CD4-positive, alpha-beta T cell treated with Interleukin-12 subunit alpha and Interleukin-12 subunit beta, for 1 hour (primary cell): Measurements from ENCODE around the gene PLEKHA6.

ENCODE experiments used
- DNase-seq: peaks from one replicate; pipeline ENCODE4 v3.0.0-alpha.2; 2020

PLEKHA6 gene

DNA sequence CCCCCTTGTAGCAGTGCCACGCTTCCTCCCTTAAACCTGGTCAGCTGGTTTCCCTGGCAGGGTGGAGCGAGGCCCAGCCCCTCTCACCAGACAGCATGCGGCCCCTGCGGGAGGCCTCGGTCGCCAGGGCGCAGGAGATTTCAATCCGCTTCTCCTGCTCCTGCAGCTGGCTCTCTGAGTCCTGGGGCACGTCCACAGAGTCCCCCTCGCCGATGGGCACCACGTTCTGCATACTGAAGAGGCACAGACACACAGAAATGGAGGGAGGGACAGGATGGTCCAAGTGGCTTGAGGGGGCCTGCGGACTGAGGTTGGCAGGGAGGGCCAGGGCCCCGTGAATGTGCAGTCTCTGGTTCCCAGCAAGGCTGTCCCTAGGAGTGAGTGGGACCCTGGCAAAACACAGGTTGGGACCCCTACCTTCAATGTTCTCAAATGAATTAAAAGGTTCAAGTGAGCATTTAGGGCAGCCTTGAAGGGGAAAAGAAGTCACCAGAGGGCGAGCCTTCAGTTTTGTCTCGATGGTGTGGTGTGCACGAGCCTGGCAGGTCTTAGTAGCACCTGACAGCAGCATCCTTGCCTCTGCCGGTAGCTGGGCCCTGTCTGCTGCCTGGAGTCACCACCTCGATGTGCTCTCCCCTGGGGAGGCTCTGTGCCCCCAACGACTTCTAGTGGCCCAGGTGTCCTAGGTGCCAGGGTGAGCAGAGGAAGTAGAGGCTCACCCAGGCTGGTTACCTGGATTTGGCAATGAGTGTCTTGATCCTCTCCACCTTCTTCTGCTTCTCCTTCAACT is 131.5 kb downstream of the PLEKHA6 start:
- no peak for DNase-seq

DNA sequence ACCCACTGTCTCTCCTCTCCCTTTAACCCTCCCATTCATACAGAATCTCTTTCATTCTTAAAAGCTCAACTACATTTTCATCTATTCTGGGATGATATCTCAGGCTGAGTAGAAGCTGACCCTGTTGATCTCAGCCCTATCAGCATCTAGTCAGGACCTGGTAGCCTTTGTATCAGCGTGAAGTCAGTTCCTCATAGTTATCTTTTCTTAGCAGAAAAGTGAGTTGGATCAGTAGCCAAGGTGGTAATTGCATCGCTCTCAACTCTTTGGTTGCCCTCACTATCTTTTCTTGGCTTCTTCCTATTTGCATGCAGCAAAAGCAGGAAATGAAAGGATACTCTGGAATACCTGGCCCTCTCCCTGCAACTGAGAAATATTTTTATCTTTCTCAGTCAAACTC is 132.4 kb downstream of the PLEKHA6 start:
- DNase-seq: no peak

DNA sequence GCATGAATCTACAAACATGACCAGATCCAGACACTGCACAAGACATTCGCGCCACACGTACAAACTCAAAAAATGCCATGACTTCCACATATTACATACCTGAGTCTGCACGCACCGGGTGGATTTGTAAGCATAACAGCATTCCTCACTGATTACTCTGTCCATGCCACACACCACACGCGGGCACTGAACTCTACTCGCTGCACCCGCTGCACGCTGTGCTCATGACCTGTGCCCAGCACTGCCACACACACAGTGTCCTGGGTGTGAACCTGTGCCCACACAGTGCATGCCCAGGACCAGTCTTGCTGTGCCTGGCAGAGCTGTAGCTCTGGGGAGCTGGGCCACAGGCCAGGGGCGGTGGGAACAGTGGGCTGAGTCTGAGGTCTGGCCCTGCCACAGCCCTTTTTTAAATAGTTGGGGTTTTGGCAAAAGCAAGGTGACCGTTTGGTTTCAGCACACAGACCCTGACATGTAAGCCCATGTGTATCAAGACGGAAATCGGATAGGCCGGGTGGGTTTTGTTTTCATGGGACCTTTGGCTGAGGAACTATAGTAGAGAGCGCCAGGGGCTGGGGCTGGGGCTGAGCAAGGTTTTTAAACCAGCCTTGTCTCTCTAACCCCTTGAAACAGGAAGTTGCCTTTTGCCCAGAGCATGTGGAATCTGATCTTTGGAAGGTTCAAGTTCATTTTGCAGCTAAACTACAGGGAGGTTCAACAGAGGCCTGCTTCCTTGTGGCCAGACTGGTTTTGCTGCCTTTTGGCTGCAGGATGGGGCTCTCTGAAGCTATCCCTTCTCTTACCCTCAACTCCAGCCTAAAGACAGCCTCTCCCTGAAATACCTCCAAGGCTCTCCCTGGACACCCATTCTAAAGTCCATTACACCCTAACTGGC is 133.6 kb downstream of the PLEKHA6 start:
- no peak for DNase-seq

DNA sequence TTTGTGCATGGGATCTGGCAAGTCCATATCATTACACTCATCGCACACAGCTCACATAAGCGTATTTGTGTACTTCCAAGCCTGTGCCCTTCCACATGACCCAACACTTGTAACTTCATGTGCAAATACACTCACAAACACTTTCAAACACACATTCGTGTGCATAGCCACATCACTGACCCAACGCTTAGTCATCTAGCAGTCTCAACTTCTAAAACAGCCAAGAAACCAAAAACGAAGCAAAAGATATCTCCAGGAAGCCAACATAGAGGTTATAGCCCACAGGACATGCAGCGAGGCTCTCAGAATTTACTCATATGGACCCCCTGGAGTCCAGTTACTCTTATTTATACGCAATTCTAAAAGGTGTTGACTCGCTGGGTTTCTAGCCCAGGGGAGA is 135.1 kb downstream of the PLEKHA6 start:
- DNase-seq: no peak

DNA sequence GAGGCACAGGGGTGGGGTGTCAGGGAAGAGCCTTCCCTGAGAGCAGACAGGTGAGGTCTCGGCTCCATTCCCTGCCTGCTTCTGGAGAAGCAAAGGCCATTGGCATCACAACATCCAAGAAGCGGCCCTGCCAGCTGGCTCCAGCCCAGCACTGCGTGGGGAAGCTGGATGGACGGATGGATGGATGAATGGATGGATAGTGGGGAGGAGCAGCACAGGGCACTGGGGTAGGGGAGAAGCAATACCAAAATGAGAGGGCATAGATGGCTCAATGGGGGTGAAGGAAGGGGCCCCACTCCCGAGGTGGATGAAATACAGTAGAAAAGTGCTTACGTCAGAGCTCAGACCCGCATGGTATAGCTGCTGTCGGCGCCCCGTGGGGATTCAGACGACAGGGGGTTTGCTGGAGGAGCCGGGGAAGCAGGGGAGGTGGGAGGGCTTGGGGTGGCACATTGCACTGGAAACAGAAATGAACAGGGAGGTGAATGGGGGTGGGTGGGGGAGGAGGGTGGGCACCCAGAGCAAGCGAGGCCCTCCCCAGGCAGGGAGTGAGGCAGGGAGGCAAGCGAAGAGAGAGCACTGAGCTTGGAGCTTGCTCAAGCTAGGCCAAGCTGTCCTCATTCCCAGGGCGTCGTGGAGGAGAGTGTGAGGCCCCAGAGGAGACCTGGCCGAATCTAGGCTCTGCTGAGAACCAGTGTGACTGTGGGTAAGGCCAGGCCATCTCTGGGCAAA is 136.4 kb downstream of the PLEKHA6 start:
- DNase-seq: no peak

DNA sequence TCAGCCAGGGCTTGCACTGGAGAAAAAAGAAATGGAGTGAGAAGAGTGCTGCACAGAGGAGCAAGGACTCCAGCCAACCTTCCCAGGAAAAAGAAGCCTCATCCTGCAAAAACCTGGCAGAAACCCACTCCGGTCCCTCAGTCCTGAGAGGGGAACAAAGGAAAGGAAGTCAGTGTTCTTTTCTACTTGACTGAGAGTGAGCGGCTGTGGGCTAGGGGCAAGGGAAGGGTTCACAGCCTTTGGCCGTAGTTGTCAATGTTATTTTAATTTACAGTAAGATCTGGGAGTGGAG is 137.0 kb downstream of the PLEKHA6 start:
- DNase-seq: no peak

DNA sequence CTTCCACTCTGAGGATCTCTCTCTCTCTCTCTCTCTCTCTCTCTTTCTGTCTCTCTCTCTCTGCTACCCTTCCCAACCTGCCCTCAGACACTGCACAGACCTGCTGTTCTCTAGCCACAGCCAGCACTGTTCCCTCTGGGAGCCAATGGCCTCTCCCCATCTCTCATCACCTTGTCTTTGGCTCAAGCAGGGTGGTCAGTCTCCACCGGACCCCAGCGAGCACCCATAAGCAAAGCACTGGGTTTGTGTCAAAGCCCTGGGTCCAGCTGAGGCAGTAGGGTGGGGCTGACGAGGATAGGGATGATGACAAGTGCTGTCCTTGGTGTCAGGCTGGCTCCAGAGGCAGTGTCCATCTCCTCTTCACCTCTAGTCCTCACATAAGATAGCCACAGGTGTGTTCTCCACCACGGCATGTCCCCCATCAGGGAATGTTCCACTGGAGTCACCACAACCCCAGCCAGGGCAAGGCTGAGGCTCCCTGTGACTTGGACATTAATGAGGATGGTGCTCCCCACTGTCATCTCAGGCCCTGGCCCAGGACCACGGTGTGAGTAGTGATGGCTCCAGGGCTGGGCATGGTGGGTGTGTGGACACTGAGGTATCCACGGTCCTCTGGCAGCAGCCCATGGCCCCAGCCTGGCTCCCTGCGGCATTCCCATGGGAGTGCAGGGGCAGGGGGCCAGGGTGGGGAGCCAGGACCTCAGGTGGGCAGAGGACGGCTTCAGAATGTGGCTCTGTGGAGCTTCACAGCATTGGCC is 137.5 kb downstream of the PLEKHA6 start:
- DNase-seq: no peak

DNA sequence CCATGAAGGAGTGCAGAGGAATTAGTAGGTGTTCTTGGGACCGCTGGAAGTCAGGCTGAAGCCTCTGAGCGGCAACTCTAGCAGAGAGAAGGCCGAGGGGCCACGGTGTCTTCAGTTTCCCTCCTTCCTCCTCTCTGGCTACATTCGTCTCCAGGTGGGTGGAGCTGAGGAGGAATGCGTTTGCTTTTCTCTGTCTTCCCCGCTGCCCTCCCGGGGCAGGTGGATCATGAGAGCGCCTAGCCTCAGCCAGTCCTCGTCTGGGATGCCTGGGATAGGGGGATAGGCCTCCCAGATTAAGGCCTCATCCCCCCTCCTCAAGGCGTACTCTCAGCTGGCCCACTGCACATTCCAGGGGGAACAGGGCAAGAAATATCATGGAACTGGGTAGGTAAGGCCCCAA is 138.5 kb downstream of the PLEKHA6 start:
- no peak for DNase-seq

DNA sequence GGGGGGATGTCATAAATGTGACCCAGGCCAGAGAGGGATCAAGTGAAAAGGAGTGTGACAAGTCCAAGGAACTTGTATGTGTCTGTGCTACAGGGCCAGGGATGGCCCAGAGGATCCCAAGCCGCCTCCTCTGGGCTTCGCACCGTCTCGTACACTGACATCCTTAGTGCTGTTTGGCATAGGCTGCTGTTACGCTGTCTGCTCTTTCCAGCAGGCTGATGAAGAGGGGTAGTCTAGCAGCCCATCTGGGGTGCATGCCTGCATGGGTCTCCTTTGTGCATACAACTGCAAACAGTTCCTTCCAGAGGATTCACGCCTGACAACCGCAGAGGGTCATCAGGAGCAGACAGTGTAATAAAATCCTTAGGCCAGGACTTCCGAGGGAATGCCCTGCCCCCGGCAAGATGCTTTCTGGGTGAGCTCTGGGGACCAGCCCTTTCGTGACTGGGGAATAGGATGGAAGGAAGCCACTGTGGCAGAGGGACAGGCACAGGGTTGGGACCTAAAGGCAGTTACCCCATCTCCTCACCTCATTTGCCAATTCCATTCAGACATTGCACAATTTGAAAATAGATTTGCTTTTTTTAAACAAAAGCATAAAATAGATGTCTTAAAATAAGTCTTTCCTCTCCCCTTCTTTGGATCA is 139.6 kb downstream of the PLEKHA6 start:
- no peak for DNase-seq

DNA sequence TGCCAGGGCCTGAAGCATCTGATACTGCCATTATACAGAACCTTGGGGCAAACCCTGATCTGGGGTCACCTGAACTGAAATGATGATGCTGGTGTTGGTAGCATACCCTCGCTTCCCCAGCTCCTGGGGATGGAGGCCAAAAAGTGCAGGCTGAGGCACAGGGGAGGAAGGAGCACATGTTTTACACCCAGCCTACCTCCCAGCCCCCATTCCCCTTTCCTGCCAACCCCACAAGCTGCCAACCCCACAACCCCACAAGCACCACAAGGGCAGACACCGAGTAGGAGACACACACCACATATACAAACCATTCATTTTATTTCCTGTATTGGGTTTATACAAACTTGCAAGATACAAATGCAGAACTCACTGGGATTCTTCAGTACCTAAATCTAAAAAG is 141.2 kb downstream of the PLEKHA6 start:
- DNase-seq: no peak

DNA sequence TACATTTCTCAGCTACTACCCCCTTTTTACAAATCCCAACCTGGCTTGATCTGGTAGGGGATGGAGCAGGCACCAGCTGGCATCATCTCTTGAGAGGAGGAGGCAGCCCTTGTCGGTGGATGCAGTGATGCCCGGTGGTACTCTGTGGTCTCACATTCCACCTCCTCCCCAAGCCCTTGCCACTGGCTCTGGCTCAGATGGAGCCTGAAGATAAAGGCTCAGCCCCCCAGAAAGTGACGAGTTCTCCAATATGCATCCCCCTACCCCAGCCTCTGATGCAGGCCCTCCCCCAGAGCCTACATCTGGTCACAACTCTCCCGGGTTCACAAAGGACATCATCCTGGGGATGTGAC is 142.1 kb downstream of the PLEKHA6 start:
- DNase-seq: no peak

DNA sequence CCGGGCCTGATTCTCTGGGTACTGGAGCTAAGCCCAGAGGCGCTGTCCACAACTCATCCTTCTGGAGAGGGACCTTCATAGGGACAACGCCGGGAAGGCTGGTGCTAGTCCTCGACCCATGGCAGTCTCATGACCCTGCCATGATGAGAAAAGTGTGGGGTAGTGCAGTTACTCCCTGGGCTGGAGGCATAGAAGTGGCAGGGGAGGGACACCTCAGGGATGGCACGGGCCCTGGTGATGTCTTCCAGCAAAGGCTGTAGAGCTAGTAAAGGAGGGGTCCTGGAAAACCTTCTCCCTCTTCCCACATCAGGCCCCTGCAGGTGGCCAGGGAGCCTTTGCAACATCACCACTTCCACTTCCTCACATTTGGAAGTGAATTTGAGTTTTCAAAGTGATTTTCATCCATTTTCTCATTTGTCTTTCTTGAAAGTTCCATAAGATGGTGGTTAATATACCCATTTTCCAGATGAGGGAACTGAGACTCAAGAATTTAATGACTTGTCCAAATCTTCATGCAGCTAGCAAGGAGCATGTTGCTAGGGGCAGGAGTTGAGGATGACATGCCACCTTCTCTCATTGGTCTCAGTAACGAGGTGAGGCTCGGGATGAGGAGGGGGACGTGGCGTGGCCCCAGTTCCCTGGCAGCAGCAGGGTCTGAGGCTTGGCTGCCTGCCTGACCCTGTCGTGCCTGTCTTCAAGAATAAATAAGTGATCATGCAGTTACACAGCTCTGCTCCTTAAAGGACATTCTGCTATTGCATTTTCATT is 142.7 kb downstream of the PLEKHA6 start:
- DNase-seq: no peak

DNA sequence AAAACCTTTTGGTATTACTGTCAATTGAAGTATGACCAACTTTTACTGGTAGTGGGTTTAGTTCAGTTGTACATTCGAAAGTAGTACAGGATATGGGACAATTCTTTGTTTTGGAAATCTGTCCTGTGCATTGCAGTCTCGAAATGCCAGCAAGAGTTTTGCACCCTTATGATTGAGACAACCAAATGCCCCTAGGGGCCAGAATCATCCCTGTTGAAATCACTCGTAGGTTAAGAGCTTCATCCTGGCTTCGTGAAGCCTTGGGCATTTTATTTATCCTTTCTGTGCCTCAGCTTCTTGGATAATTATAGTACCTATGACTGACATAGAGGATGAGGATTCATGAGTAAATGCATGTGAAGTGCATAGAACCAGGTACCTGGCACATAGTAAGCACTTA is 143.5 kb downstream of the PLEKHA6 start:
- no peak for DNase-seq

DNA sequence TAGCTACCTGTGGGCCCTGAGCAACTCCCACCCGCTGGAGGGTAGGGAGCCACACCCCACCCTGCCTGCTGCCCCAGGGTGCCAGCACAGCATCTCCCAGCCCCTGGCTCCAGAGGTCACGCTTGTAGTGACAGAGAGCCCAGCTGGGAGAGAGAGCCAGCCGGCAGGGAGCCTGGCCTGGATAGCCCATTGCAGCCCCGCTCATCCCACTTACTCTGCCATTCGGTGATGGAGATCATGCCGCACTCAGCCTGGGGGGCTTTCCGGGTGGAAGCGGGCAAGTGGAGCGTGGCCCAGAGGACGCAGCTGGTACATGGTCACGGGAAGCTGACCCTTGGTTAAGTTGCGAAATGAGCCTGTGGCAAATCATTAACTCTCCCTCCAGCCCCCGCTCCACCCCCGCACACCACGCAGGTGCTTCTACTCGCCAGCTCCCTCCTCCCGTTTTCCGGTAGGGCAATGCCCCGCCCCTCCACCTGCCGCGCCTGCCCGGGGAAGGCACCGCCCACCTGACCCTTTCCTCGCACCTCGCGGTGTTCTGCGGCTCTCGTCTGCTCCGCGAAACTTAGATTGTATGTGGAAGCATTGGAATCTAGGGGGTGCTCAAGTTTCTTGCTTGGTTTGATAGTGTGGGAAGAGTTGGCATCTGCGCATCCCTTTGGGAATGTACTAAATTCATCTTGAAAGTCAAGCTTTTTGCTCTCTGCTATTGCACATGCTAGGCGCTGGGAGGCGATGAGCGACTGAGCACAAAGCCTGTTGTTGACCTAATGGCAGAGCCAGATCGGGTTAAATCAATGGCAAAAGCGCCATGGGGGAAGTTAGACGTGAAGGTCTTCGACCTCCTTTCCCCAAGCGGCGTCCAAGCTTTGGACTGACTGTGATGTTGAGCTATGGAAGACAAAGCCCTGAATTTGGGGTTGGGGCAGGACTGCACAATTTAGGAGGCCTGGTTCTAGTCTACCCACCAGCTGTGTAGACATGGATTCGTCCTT is 145.8 kb downstream of the PLEKHA6 start, which contains the start of gene GOLT1A:
Gene GOLT1A (minus strand): TSS at position 321 of the 995 bp plus-strand sequence. CDS start 82 bp downstream, at position 239.
- DNase-seq: peak; percentile 31

DNA sequence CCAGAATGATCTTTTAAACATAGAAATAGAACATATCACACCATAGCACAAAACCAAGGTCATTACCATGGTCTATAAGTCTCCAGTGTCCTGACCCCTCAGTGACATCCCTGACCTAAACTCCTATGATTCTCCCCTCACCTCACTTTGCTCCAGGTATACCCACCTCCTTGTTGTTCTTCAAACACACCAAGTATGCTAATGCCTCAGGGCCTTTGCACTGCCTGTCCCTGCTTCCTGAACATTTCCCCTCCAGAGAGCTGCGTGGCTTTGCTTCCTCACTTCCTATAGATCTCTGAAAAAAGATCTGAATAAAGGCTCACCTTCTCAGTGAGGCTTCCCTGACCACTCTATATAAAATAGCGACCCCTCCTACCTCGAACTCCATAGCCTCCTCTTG is 147.0 kb downstream of the PLEKHA6 start:
- DNase-seq: no peak

DNA sequence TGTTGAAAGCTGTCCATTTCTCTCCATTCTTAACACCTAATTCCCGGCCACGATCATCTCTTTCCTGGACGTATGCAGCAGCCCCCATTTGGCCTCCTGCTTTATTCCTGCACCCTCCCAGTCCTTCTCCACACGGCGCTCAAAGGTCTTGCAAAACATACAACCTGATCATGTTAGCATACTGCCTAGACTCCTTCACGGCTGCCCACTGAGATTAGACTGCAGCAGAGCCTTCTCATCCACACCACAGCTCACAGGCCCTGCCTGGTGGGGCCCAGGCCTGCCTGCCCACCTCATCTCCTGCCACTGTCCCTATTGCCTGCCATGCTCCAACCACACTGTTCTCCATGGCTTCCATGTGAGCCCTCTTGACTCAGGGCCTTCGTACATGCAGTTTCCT is 148.7 kb downstream of the PLEKHA6 start:
- no peak for DNase-seq

DNA sequence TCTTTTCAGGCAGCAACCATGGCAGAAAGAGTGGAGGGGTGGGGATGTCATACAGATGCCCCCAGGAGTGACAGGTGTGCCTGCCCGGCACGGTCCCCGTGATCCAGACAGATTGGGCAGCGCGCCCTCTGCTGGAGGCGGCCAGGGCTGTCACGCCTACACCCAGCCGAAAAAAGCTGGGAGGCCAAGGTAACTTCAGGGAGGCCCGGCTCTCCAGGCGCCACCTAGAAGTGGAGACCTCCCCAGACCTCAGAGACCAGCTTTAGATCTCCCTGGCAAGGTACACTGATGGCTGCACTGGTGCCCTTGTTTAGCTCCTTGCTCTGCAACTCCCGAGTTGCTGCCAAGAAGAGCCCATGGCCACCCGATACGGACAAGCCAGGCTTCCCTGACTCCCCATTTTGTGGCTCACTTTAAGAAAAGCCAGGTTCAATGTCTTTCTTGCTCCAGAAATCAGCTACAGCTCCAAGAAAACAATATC is 152.6 kb downstream of the PLEKHA6 start:
- DNase-seq: peak; percentile 62

DNA sequence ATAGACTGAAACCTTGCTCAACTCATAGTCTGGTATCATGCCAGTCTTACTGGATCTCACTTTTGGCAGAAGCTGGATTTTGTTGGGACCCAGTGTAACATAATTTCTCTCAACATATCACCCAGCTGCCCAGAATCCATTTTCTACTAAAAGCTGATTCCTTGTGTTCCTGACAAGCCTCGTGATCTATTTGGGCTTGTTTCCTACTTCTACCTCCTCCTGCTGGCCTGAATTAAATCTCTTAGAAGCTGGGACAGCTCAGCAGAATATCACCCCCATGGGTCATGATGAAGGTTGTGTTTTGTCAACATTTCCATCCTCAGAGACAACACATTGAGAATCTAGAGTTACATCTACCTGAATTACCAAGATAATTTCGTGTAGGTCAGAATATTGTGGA is 153.6 kb downstream of the PLEKHA6 start:
- DNase-seq: no peak

DNA sequence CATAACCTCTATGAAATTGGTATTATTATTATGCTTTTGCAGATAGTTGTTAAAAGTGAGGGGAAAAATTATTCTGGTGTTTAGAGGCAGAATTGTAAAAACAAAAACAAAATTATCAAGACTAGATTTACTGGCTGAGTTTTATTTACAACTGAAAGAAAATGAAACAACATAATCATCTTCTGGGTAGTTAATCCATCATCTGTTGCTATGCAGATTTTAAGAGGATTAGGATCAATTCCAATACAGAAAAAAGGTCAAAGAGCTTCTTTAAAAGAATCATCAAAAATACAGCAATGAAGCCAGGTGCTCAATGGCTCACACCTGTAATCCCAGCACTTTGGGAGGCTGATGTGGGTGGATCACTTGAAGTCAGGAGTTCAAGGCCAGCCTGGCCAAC is 154.2 kb downstream of the PLEKHA6 start:
- no peak for DNase-seq

DNA sequence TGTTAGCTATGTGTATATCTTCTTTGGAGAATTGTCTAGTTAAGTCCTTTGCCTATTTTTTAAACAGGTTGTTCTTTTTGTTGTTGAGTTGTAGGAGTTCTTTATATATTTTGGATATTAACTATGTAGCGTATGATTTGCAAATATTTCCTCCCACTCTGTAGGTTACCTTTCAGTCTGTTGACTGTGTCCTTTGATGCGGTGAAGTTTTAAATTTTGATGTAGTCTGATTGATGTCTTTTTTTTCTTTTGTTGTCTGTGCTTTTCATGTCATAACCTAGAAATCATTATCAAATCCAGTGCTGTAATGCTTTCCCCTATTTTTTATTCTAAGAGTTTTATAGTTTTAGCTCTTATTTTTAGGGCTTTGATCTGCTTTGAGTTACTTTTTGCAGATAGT is 154.8 kb downstream of the PLEKHA6 start:
- DNase-seq: no peak
